GM18858 (cell line): ENCODE results near the gene RSRC1.
A peak's percentile ranks its signal among the peaks of the same experiment; 100 is the strongest.

Experiments
- ATAC-seq: cut with Tn5 transposase; IDR thresholded peaks from one replicate; pipeline ENCODE4 v1.9.1; 2021; ENCODE audit not compliant: unreplicated experiment

Gene RSRC1

DNA sequence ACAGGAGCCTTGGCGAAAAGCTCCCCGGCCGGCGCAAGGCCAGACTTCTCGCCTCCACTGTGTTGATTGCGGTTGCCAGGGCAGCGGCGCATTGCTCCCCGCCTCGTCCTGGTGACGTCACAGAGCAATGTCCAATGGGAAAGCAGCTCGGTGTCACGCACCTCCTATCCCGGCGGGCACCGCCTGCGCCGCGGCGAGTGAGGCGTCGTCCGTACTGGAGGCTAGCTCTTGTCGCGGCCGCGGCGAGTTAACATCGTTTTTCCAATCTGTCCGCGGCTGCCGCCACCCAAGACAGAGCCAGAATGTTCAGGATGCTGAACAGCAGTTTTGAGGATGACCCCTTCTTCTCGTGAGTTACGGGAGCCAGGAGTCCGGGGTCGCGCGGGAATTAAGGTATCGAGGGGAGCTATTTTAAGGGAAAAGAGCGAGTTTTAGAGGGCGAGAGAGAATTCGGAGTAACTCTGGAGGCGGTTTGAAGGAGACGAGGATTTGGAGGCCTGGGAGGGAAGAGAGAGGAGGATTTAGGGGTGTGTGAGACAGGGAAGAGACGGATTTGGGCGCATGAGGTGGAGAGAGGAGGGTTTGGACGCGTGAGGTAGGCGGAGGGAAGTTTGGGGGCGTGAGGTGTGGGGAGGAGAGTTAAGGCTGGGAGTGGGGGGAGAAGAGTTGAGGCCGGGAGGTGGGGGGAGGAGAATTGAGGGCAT is 461.3 kb downstream of the RSRC1 start, which contains the start of gene MLF1:
TSS of gene MLF1 (plus strand) at position 196 of the 704 bp plus-strand sequence. CDS start at position 303, 107 bp downstream.
- peak; percentile 100 for ATAC-seq

DNA sequence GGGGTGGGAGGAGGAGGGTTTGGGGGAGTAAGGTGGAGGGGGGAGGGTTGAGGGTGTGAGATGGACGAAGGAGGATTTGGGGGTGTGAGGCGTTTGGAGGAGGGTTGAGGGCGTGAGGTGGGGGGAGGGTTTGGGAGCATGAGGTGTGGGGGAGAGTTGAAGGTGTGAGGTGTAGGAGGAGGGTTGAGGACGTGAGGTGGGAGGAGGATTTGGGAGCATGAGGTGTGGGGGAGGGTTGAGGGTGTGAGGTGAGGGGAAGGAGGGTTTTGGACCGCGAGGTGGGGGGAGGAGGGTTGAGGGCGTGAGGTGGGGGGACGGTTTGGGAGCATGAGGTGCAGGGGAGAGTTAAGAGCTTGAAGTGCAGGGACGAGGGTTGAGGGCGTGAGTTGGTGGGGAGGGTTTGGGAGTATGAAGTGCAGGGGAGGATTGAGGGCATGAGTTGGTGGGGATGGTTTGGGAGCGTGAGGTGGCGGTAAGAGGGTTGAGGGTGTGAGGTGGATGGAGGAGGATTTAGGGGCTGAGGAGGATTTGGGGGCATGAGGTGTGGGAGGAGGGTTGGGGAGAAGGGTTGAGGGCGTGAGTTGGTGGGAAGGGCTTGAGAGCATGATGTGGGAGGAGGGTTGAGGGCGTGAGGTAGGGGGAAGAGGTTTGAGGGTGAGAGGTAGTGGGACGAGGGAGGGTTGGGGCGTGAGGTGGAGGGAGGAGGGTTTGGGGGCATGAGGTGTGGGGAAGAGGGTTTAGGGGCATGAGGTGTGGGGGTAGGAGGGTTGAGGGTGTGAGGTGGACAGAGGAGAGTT is 462.3 kb downstream of the RSRC1 start:
- no peak for ATAC-seq

DNA sequence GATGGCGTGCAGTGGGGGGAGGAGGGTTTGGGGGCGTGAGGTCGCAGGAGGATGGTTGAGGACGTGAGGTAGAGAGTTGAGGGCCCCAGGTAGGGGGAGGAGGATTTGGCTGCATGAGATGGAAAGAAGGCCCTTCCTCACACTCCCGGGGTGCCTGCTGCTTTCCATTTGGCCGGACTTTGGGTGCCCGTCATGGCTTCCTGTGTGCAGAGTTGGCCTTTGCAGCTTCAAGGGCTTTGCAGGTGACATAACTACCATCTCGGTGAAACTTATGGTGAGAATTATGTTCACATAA is 462.8 kb downstream of the RSRC1 start:
- no peak for ATAC-seq

DNA sequence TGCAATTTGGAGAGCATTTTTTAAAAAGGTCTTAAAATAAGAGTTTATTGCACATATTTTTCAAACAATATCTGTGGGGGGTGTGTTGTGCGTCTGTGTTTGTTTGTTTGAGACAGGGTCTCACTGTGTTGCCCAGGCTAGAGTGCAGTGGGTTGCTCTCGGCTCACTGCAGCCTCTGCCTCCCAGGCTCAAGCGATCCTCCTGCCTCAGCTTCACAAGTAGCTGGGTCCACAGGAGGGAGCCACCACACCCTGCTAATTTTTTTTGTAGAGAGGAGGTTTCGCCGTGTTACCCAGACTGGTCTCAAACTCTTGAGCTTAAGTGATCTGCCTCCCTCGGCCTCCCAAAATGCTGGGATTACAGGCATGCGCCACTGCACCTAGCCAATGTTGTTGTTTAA is 463.8 kb downstream of the RSRC1 start:
- ATAC-seq: no peak

- no peak for ATAC-seq
Measured at GRCh38 chr3:158574646-158575045, 464.8 kb downstream of the RSRC1 start.

DNA sequence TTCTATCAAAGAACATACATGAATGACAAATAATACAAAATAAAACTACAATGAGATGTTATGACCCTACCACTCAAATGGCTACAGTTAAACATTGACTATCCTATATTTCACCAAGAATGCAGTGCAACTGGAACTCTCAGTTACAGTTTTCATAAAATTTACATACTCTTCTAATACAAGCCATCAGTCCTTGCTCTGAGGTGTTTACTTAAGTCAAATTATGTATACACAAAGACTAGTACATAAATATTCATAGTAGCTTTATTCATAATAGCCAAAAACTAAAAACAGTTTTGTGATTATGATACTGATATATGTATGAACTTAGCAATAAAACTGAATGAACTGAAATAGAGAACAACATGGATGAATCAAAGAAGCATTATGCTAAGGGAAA is 480.3 kb downstream of the RSRC1 start:
- ATAC-seq: no peak
